ENCODE measurements around the gene SYP.

- TF ChIP-seq, protein P1, sequence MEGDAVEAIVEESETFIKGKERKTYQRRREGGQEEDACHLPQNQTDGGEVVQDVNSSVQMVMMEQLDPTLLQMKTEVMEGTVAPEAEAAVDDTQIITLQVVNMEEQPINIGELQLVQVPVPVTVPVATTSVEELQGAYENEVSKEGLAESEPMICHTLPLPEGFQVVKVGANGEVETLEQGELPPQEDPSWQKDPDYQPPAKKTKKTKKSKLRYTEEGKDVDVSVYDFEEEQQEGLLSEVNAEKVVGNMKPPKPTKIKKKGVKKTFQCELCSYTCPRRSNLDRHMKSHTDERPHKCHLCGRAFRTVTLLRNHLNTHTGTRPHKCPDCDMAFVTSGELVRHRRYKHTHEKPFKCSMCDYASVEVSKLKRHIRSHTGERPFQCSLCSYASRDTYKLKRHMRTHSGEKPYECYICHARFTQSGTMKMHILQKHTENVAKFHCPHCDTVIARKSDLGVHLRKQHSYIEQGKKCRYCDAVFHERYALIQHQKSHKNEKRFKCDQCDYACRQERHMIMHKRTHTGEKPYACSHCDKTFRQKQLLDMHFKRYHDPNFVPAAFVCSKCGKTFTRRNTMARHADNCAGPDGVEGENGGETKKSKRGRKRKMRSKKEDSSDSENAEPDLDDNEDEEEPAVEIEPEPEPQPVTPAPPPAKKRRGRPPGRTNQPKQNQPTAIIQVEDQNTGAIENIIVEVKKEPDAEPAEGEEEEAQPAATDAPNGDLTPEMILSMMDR (IDR thresholded peaks at IDR 0.05; ENCODE audit: poor library complexity) = no peak
- TF ChIP-seq EZH2phosphoT487 (IDR thresholded peaks at IDR 0.05; ENCODE audit: low read depth, severe bottlenecking, unreplicated experiment) (no peak), EZH2 (IDR thresholded peaks at IDR 0.05; ENCODE audit: borderline replicate concordance) (no peak)
Measured at GRCh38 chrX:49179358-49179757, 20.6 kb downstream of the SYP start.

Data from hepatocyte (in vitro differentiated cells).